Panc1 (cell line): ENCODE results near the gene SPEF1. TPM values are rescaled to one million over a fixed set of nuclear protein-coding genes. Genes with fewer than 3 reads are reported as not detected.

ENCODE experiments used
- ATAC-seq: fragments of 200-7000 bp; cut with Tn5 transposase; 2 replicates; pipeline ENCODE4 v1.9.1; 2020; ENCODE audit warnings: mild to moderate bottlenecking, moderate library complexity
- BruUV-seq: library from RNA; stranded (reverse); fragments of 400-500 nt; replicated peaks from 2 replicates; lab custom pipeline; 2021; lab: Mats Ljungman, UMichigan
- CTCF ChIA-PET: fragments of 300-600 bp; sonication (Branson Sonifier 250); formaldehyde crosslinking; loops from one replicate; lab custom pipeline; 2022; ENCODE audit warnings: antibody characterized with exemption; lab: Charles Lee
- POLR2A ChIA-PET: fragments of 300-600 bp; sonication (Branson Sonifier 250); formaldehyde crosslinking; loops from one replicate; lab custom pipeline; 2022; ENCODE audit warnings: antibody characterized with exemption; lab: Charles Lee
- DNase-seq: peaks from one replicate; pipeline ENCODE4 v3.0.0-alpha.2; 2010; ENCODE audit warnings: low read depth, low spot score
- H3K27ac ChIP-seq: 2 replicates; pipeline ENCODE4 v1.5.1; 2011; ENCODE audit warnings: mild to moderate bottlenecking, low read length, inconsistent platforms
- H3K27me3 ChIP-seq: fragments of 200-500 bp; sonication (Bioruptor generic); 2 replicates; pipeline ENCODE4 v1.6.0; 2014; ENCODE audit warnings: low read length, inconsistent platforms; ENCODE audit not compliant: control insufficient read depth, insufficient read depth
- H3K36me3 ChIP-seq: fragments of 200-500 bp; sonication (Bioruptor generic); 2 replicates; pipeline ENCODE4 v1.5.1; 2014; ENCODE audit warnings: inconsistent platforms, mild to moderate bottlenecking, low read length, moderate library complexity; ENCODE audit not compliant: control insufficient read depth, insufficient read depth
- H3K4me1 ChIP-seq: 2 replicates; pipeline ENCODE4 v1.5.1; 2011; ENCODE audit warnings: inconsistent platforms, mild to moderate bottlenecking, low read length, moderate library complexity; ENCODE audit not compliant: control insufficient read depth, insufficient read depth
- H3K4me3 ChIP-seq, 2 experiments: 2 replicates each; pipeline ENCODE4 v1.5.1; 2011 to 2012; ENCODE audit warnings: low read depth in 2 of 2, low read length in 2 of 2, mild to moderate bottlenecking in 2 of 2, inconsistent platforms in 1 of 2, moderate library complexity in 1 of 2
- H3K9me3 ChIP-seq: fragments of 200-500 bp; sonication (Bioruptor generic); 2 replicates; pipeline ENCODE4 v1.5.1; 2014; ENCODE audit warnings: low read depth, mild to moderate bottlenecking, inconsistent platforms, low read length, moderate library complexity; ENCODE audit not compliant: control insufficient read depth, insufficient read depth
- CTCF ChIP-seq: fragments of 450-650 bp; IDR thresholded peaks from 2 replicates; pipeline ENCODE4 v1.5.1; 2017; ENCODE audit warnings: mild to moderate bottlenecking
- POLR2AphosphoS5 ChIP-seq: IDR thresholded peaks from 2 replicates; pipeline ENCODE4 v1.6.1; 2012; ENCODE audit warnings: mild to moderate bottlenecking, low read depth, low read length, moderate library complexity
- REST ChIP-seq, 2 experiments: IDR thresholded peaks; 2 replicates each; pipeline ENCODE4 v1.6.1; 2011 to 2012; ENCODE audit warnings: low read depth in 2 of 2, control low read depth in 1 of 2, low read length in 1 of 2, mild to moderate bottlenecking in 1 of 2, moderate library complexity in 1 of 2; ENCODE audit not compliant: insufficient read depth in 1 of 2
- SIN3A ChIP-seq: IDR thresholded peaks from 2 replicates; pipeline ENCODE4 v1.6.1; 2012; ENCODE audit warnings: low read depth, mild to moderate bottlenecking, low read length, moderate library complexity, borderline replicate concordance; ENCODE audit not compliant: insufficient read depth
- TCF7L2 ChIP-seq: IDR thresholded peaks from 2 replicates; pipeline ENCODE4 v1.6.1; 2011; ENCODE audit warnings: mild to moderate bottlenecking, low read depth, low read length, inconsistent platforms
- in situ Hi-C: cut with HindIII; loops from 2 replicates; pipeline ENCODE4 v1.10.0; 2016; ENCODE audit warnings: low sequenced_read_pairs, low pct_unique_long_range_greater_than_20kb
- intact Hi-C: fragments of 100-400 bp; cut with micrococcal nuclease; formaldehyde crosslinking; loops from one replicate; pipeline ENCODE4 v1.10.0; 2022; ENCODE audit not compliant: unreplicated experiment
- total RNA-seq: library from RNA; stranded (reverse); gene quantifications from one replicate; pipeline ENCODE4 v1.2.1, GENCODE V29; 2021; ENCODE audit not compliant: unreplicated experiment

Gene SPEF1
- total RNA-seq, 1 experiment from 2014 or later, result 0.41 TPM

GRCh38 chr20:3803289-3803688 is 22.0 kb upstream of the SPEF1 start:
- H3K4me3 ChIP-seq, result no peak overlapping the region
- ChIA-PET POLR2A (no interaction called here), CTCF (no interaction called here)
- no peak for ATAC-seq
- no peak for DNase-seq
- H3K9me3 ChIP-seq, result no peaks in the 10 kb centered on the region
- TF ChIP-seq TCF7L2, result no peak
- TF ChIP-seq REST (IDR thresholded peaks at IDR 0.05; ENCODE audit: insufficient read depth in 1 of 2, low read depth in 2 of 2, low read length in 1 of 2), result 0 out of 4 replicates have a peak, but pooled peaks of 1 of the 2 experiments have one; percentile 28
- no peak for TF ChIP-seq SIN3A
- in situ Hi-C loops (no loop called here), intact Hi-C loops (no loop called here)
- peaks cover 42% of the 10 kb centered on the region for H3K4me1 ChIP-seq
- no peaks in the 10 kb centered on the region for H3K27me3 ChIP-seq
- H3K36me3 ChIP-seq, result no peaks in the 10 kb centered on the region; the same call in 1 of the 2 replicates
- no TSS peak for BruUV-seq
- H3K27ac ChIP-seq, result peak overlapping the region; percentile 37; the same call in 1 of the 2 replicates

GRCh38 chr20:3802524-3803239 is 21.4 kb upstream of the SPEF1 start:
- ChIA-PET CTCF (no interaction called here), POLR2A (no interaction called here)
- BruUV-seq, result no TSS peak
- peaks cover 42% of the 10 kb centered on the region for H3K4me1 ChIP-seq
- no peak for TF ChIP-seq CTCF
- TF ChIP-seq TCF7L2, result no peak
- no peak for TF ChIP-seq REST (IDR thresholded peaks at IDR 0.05; ENCODE audit: insufficient read depth in 1 of 2, low read depth in 2 of 2, low read length in 1 of 2)
- no peak for TF ChIP-seq POLR2AphosphoS5
- no peak for TF ChIP-seq SIN3A
- intact Hi-C loops (no loop called here), in situ Hi-C loops (no loop called here)
- H3K27me3 ChIP-seq, result no peaks in the 10 kb centered on the region
- H3K27ac ChIP-seq, result peak overlapping the region; percentile 37
- H3K36me3 ChIP-seq, result peaks cover 2% of the 10 kb centered on the region
- no peak overlapping the region for H3K4me3 ChIP-seq
- no peaks in the 10 kb centered on the region for H3K9me3 ChIP-seq
- no peak for DNase-seq
- no peak for ATAC-seq
